ENCODE measurements around the gene CCM2.

The CCM2 gene

GRCh38 chr7:44969701-44970522 is 30.1 kb upstream of the CCM2 start:
- no peak for DNase-seq

DNA sequence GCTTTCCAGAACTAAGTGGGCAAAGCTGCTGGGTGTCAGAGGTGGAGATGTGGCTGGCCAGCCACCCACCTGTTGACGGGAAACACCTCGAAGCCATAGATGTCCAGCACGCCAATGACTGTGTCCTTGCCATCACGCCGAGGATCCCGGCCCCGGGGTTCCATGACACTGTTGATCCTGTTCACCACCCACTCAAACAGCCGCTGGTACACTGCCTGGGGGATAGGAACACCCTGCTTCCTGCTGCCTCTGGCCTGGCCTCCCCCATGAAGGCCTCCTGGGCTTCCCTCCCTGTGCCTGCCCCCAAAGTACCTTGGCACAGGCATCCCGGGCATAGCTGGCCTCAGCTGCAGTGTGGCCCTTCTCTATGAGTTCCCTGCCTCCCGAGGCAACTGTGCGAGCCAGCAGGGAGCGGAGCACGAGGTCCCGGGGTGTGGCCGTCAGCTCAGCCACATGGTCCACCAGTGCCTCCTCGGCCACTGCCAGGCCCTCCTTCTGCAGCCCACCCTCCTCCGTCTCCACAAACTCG is 29.4 kb upstream of the CCM2 start:
- no peak for DNase-seq

DNA sequence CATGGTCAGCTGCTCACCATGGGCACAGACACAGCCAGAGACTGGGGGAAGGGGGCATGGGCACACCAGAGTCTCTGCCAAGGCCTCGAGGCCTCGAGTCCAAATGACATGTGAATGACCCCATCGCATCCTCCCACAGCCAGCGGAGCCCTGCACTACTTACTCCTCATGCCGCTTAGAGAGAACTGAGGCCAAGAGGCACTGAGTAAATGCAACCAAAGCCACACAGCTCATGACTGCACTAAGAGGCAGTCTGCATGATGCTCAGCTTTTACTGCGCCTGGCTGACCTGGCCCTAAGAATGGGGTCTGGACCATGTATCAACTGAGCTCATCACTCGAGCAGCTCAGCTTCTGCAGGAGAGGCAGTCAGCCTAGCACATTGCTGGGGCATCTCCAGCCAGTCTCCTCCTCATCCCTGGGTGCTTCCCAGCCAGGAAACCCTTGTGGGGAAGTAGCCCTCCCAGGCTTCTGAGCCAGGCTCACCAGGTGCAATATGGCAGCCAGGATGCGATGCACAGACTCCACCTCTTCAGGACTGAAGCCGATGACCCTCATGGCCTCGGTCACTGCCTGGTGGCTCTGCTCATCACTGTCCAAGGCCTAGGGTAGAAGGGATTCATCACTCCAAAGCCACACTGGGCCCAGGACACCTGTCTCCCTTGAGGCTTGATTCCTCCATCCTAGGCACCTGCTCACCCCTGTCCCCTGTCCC is 28.7 kb upstream of the CCM2 start:
- DNase-seq: no peak

DNA sequence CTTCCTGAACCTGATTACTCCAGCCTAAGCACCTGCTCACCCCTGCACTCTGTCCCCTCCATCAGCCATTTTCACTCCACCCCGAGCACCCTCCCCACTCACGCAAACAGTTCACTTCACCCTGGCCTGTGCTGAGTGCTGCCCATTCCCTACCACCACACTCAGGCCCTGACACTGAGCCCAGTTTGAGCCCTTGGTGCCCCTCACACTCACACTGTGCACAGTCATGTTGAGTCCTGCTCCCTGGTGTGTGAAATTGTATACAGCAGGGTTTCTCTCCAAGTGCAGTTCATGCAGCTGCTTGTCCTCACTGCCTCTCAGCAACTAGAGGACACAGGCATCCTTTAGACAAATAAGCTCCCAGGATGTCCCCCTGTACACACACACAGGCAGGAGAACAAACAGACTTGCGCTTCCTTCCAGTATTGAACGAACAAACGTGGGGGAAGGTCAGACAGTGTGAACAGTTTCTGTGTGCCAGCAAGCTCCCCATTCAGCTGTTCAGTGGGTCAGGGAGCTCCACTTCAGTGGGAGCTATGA is 28.0 kb upstream of the CCM2 start:
- no peak for DNase-seq

DNA sequence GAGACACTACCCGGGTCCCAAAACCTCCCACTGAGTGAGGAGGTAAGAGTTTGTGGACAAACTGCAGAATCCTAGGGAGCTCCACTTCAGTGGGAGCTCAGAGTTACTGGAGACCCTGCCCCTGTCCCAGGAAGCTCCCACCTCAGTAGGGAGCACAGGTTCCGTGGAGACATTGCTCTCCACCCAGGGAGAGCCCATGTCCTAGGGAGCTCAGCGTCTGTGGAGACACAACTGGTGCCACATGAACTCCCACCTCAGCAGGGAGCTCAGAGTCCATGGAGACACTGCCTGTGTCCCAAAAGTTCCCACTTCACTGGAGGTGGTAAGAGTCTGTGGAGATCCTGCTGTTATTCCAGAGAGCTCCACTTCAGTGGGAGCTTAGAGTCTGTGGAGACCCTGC is 27.4 kb upstream of the CCM2 start:
- DNase-seq: no peak

DNA sequence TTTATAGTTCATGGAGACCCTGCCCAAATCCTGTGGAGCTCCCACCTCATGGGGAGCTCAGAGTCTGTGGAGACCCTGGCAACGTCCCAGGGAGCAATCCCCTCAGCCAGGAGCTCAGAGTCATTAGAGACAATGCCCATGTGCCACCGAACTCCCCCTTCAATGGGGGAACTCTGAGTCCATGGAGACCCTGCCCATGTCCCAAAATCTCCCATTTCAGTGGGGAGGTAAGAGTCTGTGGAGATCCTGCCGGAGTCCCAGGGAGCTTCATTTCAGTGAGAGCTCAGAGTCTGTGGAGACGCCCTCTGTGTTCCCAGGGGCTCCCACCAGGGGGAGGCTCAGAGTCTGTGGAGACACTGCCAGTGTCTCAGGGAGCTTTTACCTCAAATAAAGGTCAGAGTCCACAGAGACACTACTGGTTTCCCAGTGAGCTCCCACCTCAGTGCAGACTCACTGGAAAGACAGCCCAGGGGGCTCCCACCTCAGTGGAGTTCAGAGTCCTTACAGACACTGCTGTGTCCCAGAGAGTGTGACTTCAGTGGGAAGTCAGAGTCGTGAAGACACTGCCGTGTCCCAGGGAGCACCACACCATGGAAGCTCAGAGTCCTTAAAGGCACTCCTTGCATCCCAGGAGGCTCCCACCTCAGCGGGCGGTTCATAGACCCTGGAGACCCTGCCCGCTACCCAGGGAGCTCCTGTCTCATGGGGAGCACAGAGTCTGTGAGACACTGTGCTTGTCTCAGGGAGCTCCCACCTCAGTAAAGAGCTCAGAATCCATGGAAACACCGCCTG is 26.2 kb upstream of the CCM2 start:
- DNase-seq: peak; percentile 68

DNA sequence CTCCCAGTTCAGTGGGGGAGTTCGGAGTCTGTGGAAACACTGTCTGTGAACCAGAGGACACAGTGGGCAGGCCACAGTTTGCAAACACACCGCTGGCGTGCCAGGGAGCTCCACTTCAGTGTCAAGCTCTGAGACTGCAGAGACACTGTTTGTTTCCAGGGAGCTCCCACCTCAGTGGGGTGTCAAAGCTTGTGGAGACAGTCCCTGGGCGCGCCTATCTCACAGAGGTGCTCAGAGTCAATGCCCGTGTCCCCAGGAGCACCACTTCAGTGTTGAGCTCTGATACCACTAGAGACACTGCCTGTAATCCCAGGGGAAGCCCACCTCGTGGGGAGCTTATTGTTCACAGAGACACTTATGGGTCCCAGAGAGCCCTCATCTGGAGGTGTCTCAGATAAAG is 25.5 kb upstream of the CCM2 start:
- no peak for DNase-seq

DNA sequence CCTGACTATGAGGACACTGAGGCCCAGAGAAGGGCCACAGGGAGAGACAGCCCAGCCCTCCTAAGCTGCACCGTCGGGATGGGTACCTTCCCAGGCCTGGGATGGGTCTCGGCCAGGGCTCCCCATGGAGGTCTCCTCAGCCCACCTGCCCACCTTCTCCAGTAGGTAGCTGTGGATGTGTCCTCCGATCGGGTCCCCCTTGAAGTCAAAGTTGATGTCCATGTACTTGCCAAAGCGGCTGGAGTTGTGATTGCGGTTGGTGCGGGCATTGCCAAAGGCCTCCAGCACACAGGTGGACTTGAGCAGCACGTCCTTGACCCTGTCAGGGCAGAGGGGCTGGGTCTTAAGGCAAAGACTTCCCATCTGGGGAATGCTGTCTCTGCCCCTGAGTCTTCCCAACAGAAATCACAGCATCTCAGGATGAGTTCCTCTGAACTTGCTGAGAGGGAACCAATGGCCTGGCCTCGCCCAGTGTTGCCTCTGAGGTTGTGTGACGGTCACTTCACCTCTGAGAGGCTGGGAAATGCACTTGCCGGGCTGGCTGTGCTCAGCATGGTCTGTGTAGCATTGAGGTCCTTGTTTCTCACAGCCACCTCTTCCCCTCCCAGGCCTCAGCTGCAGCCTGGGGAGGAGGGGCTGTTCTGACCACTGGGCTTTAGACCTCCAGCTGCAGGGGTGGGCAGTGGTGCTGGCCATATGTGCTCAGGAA is 24.5 kb upstream of the CCM2 start:
- DNase-seq: no peak

DNA sequence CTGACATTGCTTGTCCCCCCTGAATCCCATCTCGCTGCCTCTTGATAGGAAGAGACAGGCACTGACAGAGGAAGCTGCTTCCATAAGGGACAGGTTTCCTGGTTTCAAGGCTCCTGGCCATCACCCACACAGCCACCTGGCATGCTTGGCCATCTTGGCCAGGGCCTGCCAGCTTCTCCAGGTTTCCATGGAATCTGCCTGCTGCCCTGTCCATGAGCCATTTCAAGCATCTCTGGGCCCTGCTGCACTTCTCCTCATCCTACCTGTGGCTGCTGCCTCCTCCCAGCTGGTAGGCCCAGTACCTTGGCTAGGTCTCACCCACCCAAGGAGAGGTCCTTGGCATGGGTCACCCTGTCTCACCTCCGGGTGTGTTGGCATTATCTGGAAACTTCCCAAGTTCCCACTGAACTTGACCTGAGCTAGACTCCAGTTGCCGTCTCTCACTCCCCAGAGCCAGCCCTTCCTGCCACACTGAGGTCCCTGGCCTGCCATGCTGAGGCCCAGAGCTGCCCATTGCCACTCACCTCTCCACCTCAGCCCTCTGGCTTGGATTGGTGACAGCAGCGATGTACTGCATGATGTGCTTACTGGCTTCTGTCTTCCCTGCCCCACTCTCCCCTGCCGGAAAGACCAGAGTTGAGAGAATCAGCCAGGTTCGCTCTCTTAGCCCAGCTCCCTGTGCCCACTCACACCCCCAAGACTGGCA is 23.8 kb upstream of the CCM2 start:
- no peak for DNase-seq

GRCh38 chr7:44976746-44977196 is 23.2 kb upstream of the CCM2 start:
- no peak for DNase-seq

DNA sequence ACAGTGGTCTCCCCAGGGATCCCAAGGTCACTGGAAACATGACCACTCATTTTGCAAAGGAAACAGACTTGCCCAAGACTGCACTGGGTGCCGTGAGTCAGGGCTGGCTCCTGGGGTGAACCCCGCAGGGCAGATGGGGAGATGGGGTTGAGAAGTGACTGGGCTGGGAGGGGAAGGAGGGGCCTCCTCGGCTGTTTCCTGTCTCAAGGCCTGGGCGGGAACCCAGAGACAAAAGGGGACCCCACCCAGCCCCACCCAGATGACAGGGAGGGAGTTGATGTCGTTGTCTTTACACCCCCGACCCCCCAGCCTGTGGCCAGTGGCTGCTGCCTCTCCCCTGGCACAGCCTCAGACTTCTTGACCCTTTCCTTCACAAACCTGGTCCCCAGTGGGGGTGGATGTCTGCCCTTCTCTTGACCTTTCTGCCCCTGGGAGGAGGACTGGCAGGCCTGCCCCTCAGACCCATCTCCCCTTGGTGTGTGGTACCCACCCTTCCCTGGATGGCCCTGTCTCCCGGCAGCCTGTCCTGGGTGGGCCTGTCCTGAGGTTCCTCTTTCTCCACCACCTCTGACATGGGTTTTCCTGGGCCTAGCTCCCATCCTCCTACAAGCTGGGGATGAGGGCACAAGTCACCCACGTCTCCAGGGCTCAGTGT is 22.6 kb upstream of the CCM2 start:
- DNase-seq: peak; percentile 82

- no peak for DNase-seq
Measured at GRCh38 chr7:44977959-44978335, 22.1 kb upstream of the CCM2 start.

- DNase-seq: peak; percentile 93
Measured at GRCh38 chr7:44978511-44979366, 21.3 kb upstream of the CCM2 start, which contains the start of gene MYO1G. Gene MYO1G, minus strand, starts transcription at chr7:44979015. Its CDS starts 54 bp downstream, at chr7:44978961.

- no peak for DNase-seq
Measured at GRCh38 chr7:44979481-44980392, 20.3 kb upstream of the CCM2 start.

GRCh38 chr7:44980393-44981034 is 19.5 kb upstream of the CCM2 start:
- peak; percentile 89 for DNase-seq

GRCh38 chr7:44981035-44981706 is 18.8 kb upstream of the CCM2 start:
- DNase-seq: no peak

- DNase-seq: no peak
Measured at GRCh38 chr7:44982535-44982923, 17.5 kb upstream of the CCM2 start.

DNA sequence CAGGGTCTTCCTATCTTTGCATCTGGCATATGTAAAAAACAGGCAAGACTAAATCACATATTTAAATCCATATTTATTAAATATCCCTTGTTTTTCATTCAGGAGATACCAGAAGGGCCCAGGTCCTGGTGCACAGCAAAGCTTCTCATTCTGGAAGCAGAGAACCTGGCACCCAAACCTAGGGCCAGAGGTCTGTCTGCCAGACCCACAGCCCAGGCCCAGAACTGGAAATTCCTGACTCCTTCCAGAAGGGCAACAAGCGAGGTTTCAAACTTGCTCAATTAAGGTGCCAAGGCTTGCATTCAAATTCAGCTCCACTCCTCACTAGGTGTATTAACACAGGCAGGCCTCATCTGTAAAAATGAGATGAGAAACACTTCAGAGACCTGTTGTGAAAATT is 17.0 kb upstream of the CCM2 start:
- DNase-seq: no peak
